ENCODE data around the gene DCD.
"Not testable (repeated sequence)": the region's sequence is repeated elsewhere in the genome, so short reads cannot be mapped to it uniquely, and the experiment has no call there.

DCD gene, protein sequence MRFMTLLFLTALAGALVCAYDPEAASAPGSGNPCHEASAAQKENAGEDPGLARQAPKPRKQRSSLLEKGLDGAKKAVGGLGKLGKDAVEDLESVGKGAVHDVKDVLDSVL

GRCh38 chr12:54648265-54648664, at the start of gene DCD:
Gene DCD, minus strand, starts transcription at chr12:54648365. Its CDS starts 62 bp downstream, at chr12:54648303.
- no peak for DNase-seq (ENCODE audit: low read depth in 3 of 3)

GRCh38 chr12:54697851-54698250, 49.7 kb upstream of the DCD start:
- no peak for DNase-seq (ENCODE audit: low read depth in 3 of 3)

GRCh38 chr12:54692353-54692752, 44.2 kb upstream of the DCD start:
- no peak for DNase-seq (ENCODE audit: low read depth in 3 of 3)

DNA sequence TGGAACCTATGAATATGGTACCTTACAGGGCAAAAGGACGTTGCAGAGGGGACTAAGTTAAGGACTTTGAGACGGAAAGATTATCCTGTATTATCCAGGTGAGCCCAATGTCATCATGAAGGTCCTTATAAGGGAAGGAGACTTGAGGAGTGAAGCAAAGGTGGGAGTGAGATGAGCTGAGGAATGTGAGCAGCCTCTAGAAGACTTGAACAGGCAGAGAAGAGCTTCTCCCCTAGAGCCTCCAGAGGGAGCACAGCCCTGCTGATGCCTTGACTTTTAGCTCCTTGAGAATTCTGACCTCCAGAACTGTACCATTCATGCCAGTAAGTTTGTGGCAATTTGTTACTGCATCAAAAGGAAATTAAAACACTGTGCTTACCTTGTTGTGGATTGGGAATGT, 41.8 kb upstream of the DCD start:
- no peak for DNase-seq (ENCODE audit: low read depth in 3 of 3)

- DNase-seq (ENCODE audit: low read depth in 3 of 3): no peak
Observed at GRCh38 chr12:54689034-54689372, 40.8 kb upstream of the DCD start.

DNA sequence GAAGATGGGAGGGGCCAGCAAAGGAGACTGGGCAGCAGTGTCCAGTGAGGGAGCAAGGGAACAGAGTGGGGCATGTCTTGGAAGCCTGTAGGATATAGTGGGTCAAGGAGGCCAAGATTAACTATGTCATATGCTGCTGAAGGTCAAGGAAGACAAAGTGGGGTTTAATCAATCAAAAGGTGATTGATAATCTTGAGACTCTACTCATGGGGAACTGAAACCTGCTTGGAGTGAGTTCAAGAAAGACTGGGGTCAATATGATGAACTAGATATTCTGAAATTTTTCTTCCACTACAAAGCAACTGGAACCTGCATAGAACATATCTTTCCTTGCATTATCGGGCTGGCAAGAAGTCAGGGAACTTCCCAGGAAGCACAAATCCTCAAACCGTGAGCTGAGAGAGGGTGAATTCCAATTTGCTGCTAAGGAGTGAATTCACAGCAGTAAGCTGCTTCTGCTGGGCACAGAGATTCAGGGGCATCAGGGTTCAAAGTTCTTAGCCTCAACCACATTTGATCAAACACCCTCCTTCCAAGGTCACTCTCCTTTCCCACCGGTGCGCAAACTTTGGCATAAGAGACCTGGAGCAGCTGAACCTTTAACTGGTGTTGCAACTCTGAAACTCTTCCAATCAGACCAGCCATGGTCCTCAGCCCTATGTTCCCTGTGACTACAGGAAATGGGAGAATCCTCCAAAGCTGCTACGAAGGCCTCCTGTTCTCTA, 40.3 kb upstream of the DCD start:
- no peak for DNase-seq (ENCODE audit: low read depth in 3 of 3)

DNA sequence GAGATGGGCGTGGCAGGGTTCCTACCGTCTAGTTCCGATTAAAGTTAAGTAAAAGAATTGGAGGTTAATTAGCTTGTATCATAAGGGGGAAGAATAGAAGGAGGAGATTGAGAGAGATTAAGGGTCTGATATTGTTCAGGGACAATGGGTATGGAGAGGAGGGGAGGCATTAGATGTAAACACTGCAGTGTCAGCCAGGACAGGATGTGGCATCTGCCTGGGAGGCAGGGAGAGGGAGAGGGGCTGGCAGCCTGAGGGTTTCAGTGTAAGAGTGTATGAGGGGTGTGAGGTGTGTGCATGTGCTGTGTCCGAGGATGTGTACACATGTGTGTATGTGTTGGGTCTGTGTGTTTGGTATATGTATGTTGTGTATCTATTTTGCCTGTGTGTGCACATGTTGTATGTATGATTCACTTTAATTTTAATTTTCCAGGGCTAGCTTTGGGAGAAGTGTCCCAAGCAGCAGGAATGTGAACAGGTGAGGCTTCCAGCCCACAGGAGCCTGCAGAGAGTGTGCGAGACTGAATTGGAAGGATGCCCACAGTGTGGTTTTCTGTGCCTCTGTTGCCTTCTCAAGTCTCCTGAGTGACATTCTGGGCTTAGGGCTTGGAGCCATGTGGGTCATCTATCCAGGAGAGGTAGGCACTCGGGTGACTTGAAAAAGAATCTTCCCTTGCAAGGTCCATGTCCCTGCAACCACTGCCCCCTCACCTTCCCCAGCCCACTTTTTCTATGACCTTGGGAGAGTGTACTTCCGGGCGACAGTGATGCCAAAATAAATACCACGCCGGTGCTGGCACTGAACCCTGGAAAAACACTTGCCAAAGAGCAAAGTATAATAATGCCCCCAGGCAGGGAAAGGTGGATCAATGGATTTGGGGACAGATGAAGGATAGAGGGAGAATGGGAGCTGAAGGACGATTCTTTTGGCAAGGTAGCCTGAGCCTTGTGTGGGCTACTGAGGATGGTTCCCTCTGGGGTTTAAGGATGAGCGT, 36.8 kb upstream of the DCD start:
- no peak for DNase-seq (ENCODE audit: low read depth in 3 of 3)

DNA sequence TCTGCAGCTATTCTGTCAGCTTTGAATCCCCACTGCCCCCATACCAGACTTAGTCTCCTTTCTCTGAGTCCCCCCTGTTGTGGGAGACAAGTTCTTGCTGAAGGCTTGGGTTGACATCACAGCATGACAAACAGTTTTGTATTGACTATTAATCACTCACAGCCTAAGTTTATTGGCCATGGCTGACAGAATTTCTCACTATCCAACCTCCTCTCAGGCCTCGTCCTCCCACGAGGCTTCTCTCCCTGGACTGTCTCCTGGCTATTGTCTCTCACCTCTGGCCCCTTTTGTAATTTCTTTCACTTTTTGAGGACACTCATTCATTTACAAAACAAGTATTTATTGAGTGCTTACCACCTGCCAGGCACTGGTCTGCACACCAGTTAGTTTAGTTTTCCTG, 35.2 kb upstream of the DCD start:
- no peak for DNase-seq (ENCODE audit: low read depth in 3 of 3)

GRCh38 chr12:54682674-54683073, 34.5 kb upstream of the DCD start:
- no peak for DNase-seq (ENCODE audit: low read depth in 3 of 3)

GRCh38 chr12:54680374-54680773, 32.2 kb upstream of the DCD start:
- DNase-seq (ENCODE audit: low read depth in 3 of 3): peak in 2 of 3 donors; percentile 5 to 8

DNA sequence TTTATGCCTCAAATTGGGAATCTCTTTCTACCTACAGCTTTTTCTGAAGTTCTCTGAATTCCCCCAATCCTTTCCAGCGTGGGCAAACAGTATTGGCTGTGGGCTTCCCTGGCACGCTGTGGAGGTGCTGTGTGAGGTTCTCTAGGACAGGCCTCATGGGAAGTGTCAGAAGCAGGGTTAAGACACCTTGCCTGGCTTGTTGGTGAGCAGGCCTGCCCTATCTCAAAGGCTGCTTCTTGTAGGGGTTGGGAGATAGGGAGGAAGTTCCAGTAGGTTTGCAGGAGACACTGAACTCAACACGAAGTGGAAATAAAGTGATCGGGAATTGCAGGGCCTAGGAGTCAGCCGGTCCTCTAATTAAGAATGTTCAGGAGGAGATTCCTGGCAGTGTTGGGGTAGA, 30.0 kb upstream of the DCD start:
- no peak for DNase-seq (ENCODE audit: low read depth in 3 of 3)

GRCh38 chr12:54667945-54668344, 19.8 kb upstream of the DCD start:
- DNase-seq (ENCODE audit: low read depth in 3 of 3): no peak

DNA sequence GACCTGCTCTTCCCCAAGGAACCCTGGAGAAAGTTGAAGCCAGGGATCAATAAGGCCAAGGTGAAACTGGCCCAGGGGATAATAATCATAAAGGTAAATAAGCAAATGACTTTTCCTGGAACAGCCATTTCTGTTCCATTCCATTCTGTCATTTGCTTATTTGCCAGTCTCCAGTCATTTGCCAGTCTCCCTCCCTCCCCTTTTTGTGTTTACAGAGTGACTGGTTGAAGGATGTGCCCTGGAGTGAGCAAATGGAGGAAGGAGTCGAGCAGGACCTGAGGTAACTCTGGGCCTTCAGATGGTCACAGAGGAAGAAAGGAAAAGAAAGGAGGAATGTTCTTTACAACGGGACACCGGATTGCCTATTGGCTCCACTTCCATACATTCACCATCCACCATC, 17.8 kb upstream of the DCD start:
- DNase-seq (ENCODE audit: low read depth in 3 of 3): no peak

DNA sequence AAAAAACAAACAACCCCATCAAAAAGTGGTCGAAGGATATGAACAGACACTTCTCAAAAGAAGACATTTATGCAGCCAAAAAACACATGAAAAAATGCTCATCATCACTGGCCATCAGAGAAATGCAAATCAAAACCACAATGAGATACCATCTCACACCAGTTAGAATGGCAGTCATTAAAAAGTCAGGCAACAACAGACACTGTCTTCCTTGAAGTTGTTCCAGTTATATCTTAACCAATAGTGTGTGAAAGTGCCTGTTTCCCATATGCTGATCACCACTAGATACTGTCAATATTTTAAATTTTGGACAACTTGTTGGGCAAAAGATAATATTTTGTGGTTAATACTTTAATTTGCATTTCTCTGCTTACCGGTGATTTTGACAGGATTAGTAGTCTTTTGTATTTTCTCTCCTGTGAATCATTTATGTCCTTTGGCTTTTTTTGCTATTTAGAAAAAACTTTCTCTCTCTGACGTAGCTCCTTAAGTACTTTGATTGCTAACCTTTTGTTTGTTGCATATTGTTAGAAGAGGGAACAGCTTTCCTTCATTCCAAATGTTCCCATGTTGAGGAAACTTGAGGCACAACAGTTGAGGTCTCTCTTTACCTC, 17.0 kb upstream of the DCD start:
- DNase-seq (ENCODE audit: low read depth in 3 of 3): not testable (repeated sequence)

GRCh38 chr12:54663603-54664002, 15.4 kb upstream of the DCD start:
- no peak for DNase-seq (ENCODE audit: low read depth in 3 of 3)

DNA sequence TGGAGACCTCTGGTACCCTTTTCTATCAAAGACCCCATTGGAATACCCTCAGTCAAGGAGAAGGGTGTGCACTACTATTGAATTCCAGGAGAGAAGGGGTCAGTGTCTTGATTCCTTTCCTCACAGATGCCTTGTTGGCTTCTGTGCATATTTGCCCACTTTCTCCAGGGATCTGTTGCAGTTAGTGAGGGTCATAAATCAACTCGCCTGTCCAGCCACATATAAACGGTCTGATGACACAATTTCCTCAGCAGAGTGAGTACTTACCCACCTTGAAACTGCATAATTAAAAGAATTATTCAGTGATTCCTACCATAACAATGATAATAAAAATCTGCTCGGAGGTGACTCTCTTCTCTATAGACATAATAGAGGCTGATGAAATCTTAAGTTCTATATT, 13.9 kb upstream of the DCD start:
- no peak for DNase-seq (ENCODE audit: low read depth in 3 of 3)

GRCh38 chr12:54661048-54661447, 12.9 kb upstream of the DCD start:
- no peak for DNase-seq (ENCODE audit: low read depth in 3 of 3)

GRCh38 chr12:54660320-54660962, 12.3 kb upstream of the DCD start:
- DNase-seq (ENCODE audit: low read depth in 3 of 3): no peak

DNA sequence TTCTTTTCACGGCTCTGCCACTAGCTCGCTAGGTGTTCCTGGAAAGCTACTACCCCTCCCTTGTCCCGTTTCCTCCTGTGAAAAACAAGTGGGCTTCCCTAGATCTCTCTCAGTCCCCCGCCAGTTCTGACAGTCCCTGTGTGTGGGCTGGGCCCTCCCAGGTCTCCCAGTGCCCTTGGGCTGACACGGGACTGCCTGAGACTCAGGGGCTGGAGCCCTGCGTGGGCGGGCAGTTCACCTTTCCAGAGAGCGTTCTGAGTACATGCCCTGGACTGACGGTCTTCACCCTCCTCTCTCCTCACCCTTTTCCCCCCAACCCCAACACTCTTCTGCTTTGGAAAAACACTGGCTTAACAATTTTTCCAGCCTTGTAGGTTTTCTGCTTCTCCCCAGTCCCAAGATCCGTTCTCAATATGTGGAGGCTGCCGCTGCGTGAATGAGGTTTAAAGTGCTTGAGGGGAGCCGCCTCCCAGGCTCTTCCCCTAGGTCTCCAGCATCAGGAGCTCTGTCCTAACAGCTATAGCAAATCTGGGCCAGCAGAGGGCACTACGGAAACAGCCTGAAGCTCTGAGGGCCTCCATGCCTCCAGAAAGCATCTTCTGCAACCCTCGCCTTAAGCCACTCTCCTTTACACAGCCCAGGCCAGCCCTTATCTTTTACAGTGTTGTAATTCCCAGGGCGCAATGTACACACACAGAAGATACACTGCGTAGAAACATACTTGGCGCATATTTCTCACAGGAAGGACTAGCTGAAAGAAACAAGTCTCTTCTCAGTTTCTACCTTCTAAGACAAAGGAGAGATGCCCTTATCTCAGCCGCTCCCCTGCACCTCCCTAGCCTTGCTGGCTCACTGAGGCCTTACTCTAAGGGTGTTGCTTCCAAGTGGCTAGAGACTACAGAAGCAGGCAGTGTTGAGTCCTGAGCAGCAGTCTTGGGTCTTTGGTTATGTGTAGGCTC, 10.4 kb upstream of the DCD start:
- peak; percentile 16 to 30 (median 23) for DNase-seq (ENCODE audit: low read depth in 3 of 3)

DNA sequence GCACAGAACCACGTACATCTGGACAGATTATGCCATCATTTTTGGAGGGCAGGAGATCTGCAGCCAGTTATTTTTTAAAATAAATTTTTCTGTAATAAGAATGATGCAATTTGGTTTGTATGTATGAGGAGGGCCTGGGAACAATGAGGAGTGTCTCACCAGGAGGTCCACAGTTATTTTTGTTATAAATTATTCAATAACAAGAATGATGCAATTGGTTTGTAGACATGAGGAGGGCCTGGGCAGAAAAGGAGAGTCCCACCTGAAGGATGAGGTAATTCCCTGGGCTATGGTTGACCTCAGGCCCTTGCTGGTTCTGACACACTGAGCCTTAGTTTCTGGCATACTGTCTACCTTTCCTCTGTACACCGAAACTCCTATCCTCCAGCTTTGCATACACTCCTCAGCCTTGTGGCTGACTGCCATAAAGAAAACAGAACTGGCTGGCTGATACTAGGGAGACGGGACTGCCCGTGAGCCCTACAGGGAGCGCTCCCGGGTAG, 9.0 kb upstream of the DCD start:
- no peak for DNase-seq (ENCODE audit: low read depth in 3 of 3)
